ENCODE measurements around the gene C1orf122.

- TF ChIP-seq GATA3 (IDR thresholded peaks at IDR 0.05; ENCODE audit: low read depth, low read length) = no peak
- TF ChIP-seq GATA2 (IDR thresholded peaks at IDR 0.05; ENCODE audit: low read depth, low read length) = no peak
Observed at GRCh38 chr1:37763791-37764413, 43.7 kb upstream of the C1orf122 start.
